Gastrocnemius medialis (tissue), 4 donors: ENCODE measurements around the gene NRROS.

Source experiments
- POLR2A ChIP-seq, 2 donors: fragments of 450-650 bp; IDR thresholded peaks; one replicate each; pipeline ENCODE4 v1.6.1; 2017; ENCODE audit warnings: antibody characterized with exemption in 2 of 2, mild to moderate bottlenecking in 2 of 2, moderate library complexity in 2 of 2
- TF ChIP-seq, protein P1 (sequence below), 5 experiments: fragments of 450-650 bp in 3 of 5; fragments of 200-600 bp in 2 of 5; sonication (generic) in 2 of 5; IDR thresholded peaks in 4 of 5; conservative IDR thresholded peaks in 1 of 5; 1 replicate in 4 of 5; 2 replicates in 1 of 5; pipeline ENCODE4 v1.5.1; 2016 to 2019; ENCODE audit warnings: antibody characterized with exemption in 5 of 5, mild to moderate bottlenecking in 3 of 5, moderate library complexity in 3 of 5

GRCh38 chr3:196633555-196634151 lies 5.8 kb upstream of the NRROS start:
- TF ChIP-seq, protein P1, sequence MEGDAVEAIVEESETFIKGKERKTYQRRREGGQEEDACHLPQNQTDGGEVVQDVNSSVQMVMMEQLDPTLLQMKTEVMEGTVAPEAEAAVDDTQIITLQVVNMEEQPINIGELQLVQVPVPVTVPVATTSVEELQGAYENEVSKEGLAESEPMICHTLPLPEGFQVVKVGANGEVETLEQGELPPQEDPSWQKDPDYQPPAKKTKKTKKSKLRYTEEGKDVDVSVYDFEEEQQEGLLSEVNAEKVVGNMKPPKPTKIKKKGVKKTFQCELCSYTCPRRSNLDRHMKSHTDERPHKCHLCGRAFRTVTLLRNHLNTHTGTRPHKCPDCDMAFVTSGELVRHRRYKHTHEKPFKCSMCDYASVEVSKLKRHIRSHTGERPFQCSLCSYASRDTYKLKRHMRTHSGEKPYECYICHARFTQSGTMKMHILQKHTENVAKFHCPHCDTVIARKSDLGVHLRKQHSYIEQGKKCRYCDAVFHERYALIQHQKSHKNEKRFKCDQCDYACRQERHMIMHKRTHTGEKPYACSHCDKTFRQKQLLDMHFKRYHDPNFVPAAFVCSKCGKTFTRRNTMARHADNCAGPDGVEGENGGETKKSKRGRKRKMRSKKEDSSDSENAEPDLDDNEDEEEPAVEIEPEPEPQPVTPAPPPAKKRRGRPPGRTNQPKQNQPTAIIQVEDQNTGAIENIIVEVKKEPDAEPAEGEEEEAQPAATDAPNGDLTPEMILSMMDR (IDR thresholded peaks at IDR 0.05 in 4 of 5, conservative IDR thresholded peaks at IDR 0.05 in 1 of 5), result no peak
- TF ChIP-seq POLR2A (IDR thresholded peaks at IDR 0.05), result no peak
